A673 (cell line): ENCODE measurements around the gene ABCB1.

Experiments used
- CTCF ChIP-seq: fragments of 300-800, 200-600 bp; sonication (generic); conservative IDR thresholded peaks from 2 replicates; pipeline ENCODE4 v1.5.1; 2017; ENCODE audit warnings: low read depth, mild to moderate bottlenecking, antibody characterized with exemption, low read length, moderate library complexity, mixed read lengths
- EZH2 ChIP-seq: fragments of 200-600 bp; sonication (generic); IDR thresholded peaks from 2 replicates; pipeline ENCODE4 v1.6.1; 2017; ENCODE audit warnings: borderline replicate concordance, low read depth, mild to moderate bottlenecking, mixed read lengths, antibody characterized with exemption, low read length; ENCODE audit not compliant: poor library complexity, severe bottlenecking

GRCh38 chr7:87495366-87495765 lies 105.3 kb downstream of the ABCB1 start:
- no peak for TF ChIP-seq CTCF
- no peak for TF ChIP-seq EZH2
